Neural progenitor cell (in vitro differentiated cells): Measurements from ENCODE around the gene TMEM254. TPM values are rescaled to one million over a fixed set of nuclear protein-coding genes. Genes with fewer than 3 reads are reported as not detected.
"Not testable (repeated sequence)": the region's sequence is repeated elsewhere in the genome, so short reads cannot be mapped to it uniquely, and the experiment has no call there.

Source experiments
- DNase-seq: peaks from one replicate; pipeline ENCODE4 v3.0.0-alpha.2; 2016; ENCODE audit warnings: low spot score
- H2AFZ ChIP-seq: fragments of 200-600 bp; sonication (generic); replicated peaks from 2 replicates; pipeline ENCODE4 v1.6.1; 2016; ENCODE audit warnings: antibody characterized with exemption
- H3F3A ChIP-seq: fragments of 200-600 bp; sonication (generic); 2 replicates; pipeline ENCODE4 v1.6.1; 2016; ENCODE audit warnings: antibody characterized with exemption, low read depth
- H3K27ac ChIP-seq: fragments of 200-600 bp; sonication (generic); 2 replicates; pipeline ENCODE4 v1.5.1; 2016; ENCODE audit warnings: mild to moderate bottlenecking
- H3K27me3 ChIP-seq: fragments of 200-600 bp; sonication (generic); 2 replicates; pipeline ENCODE4 v1.6.1; 2016; ENCODE audit warnings: mild to moderate bottlenecking, moderate library complexity
- H3K36me3 ChIP-seq: fragments of 200-600 bp; sonication (generic); 2 replicates; pipeline ENCODE4 v1.5.1; 2016
- H3K4me1 ChIP-seq: fragments of 200-600 bp; sonication (generic); 2 replicates; pipeline ENCODE4 v1.6.1; 2016; ENCODE audit warnings: mixed run types
- H3K4me2 ChIP-seq: fragments of 200-600 bp; sonication (generic); 2 replicates; pipeline ENCODE4 v1.6.1; 2016
- H3K4me3 ChIP-seq: fragments of 200-600 bp; sonication (generic); 2 replicates; pipeline ENCODE4 v1.5.1; 2016
- H3K79me2 ChIP-seq: fragments of 200-600 bp; sonication (generic); 2 replicates; pipeline ENCODE4 v1.6.1; 2016; ENCODE audit warnings: low read depth
- H3K9ac ChIP-seq: fragments of 200-600 bp; sonication (generic); 2 replicates; pipeline ENCODE4 v1.6.1; 2016
- H3K9me3 ChIP-seq: fragments of 200-600 bp; sonication (generic); 2 replicates; pipeline ENCODE4 v1.5.1; 2016; ENCODE audit warnings: low read depth
- H4K20me1 ChIP-seq: fragments of 200-600 bp; sonication (generic); 2 replicates; pipeline ENCODE4 v1.6.1; 2016; ENCODE audit warnings: low read depth
- H3K27ac Mint-ChIP-seq: 3 replicates; pipeline ENCODE4 v1.8.0; 2021; ENCODE audit warnings: mixed read lengths
- H3K27me3 Mint-ChIP-seq: 2 replicates; pipeline ENCODE4 v1.8.0; 2022; ENCODE audit warnings: low read depth, mild to moderate bottlenecking, inconsistent platforms, moderate library complexity, mixed read lengths; ENCODE audit not compliant: insufficient read depth
- H3K36me3 Mint-ChIP-seq: 3 replicates; pipeline ENCODE4 v1.8.0; 2021; ENCODE audit warnings: mixed read lengths
- H3K4me1 Mint-ChIP-seq: 3 replicates; pipeline ENCODE4 v1.8.0; 2021; ENCODE audit warnings: mixed read lengths
- H3K4me3 Mint-ChIP-seq: 3 replicates; pipeline ENCODE4 v1.8.0; 2021; ENCODE audit warnings: mild to moderate bottlenecking, moderate library complexity, mixed read lengths
- H3K9me3 Mint-ChIP-seq: 3 replicates; pipeline ENCODE4 v1.8.0; 2020; ENCODE audit warnings: mixed read lengths
- CTCF ChIP-seq: fragments of 200-600 bp; sonication (generic); IDR thresholded peaks from 2 replicates; pipeline ENCODE4 v1.5.1; 2017; ENCODE audit warnings: antibody characterized with exemption, mild to moderate bottlenecking
- EZH2 ChIP-seq: fragments of 200-600 bp; sonication (generic); IDR thresholded peaks from 2 replicates; pipeline ENCODE4 v1.6.1; 2017; ENCODE audit warnings: antibody characterized with exemption, mild to moderate bottlenecking, moderate library complexity
- EZH2phosphoT487 ChIP-seq: fragments of 200-600 bp; sonication (generic); IDR thresholded peaks from 2 replicates; pipeline ENCODE4 v1.6.1; 2017; ENCODE audit warnings: antibody characterized with exemption
- total RNA-seq: library from RNA; depleted of rRNA; stranded (reverse); fragments of >200 nt; gene quantifications from 2 replicates; pipeline ENCODE4 v1.2.3, GENCODE V29; 2015; ENCODE audit warnings: low replicate concordance

Gene TMEM254
- total RNA-seq, 1 donor from 2014 or later: 34.6 TPM

DNA sequence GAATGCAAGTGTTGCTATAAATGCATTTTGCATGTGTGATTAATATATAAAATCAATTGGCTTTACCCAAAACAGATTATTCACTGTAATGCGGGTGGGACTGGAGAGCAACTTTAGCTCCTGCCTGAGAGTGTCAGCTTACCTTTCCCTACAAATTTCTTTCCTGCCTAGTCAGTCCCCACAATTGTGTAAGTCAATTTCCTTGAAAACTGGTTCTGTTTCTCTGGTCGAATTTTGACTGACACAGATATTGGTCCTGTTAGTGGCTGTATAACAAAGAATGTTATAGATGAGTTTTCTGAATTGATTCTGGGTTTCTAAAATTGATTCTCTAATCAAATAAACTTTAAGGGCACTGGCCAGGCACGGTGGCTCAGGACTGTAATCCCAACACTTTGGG is 43.0 kb upstream of the TMEM254 start:
- H3K36me3 ChIP-seq: not testable (repeated sequence)

DNA sequence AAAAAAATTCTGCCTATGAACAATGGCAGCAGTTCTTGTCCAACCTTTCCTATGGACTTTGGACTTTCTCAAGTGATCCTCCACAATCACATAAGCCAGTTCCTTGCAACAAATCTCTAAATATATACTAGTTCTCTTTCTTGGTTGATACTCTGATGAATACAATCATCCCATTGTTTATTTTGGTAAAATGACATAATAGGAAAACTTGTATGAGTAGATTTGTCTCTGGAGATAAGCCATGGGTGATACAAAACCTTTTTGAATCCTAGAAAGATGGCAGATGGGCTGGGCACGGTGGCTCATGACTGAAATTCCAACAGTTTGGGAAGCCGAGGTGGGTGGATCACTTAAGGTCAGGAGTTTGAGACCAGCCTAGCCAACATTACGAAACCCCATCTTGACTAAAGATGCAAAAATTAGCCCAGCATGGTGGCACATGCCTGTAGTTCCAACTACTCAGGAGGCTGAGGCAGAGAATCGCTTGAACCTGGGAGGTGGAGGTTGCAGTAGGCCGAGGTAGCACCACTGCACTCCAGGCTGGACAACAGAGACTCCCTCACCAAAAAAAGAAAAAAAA is 41.5 kb upstream of the TMEM254 start:
- H2AFZ ChIP-seq, H3F3A ChIP-seq, H3K4me3 Mint-ChIP-seq, H3K4me3 ChIP-seq, H3K27me3 ChIP-seq, H3K4me2 ChIP-seq, DNase-seq, H3K79me2 ChIP-seq, H3K27ac ChIP-seq, H3K4me1 Mint-ChIP-seq, H3K4me1 ChIP-seq, H4K20me1 ChIP-seq, H3K27ac Mint-ChIP-seq, H3K36me3 ChIP-seq, H3K9me3 ChIP-seq, H3K27me3 Mint-ChIP-seq, H3K9me3 Mint-ChIP-seq, H3K9ac ChIP-seq, H3K36me3 Mint-ChIP-seq: not testable (repeated sequence)

More for the DNA sequence above, 43.0 kb upstream of the TMEM254 start:
- not testable (repeated sequence) for H3K9ac ChIP-seq, H3K27ac ChIP-seq, H2AFZ ChIP-seq, H3K36me3 Mint-ChIP-seq, H3K27ac Mint-ChIP-seq, H3F3A ChIP-seq, H3K4me1 Mint-ChIP-seq, H3K79me2 ChIP-seq, H4K20me1 ChIP-seq, DNase-seq, H3K4me2 ChIP-seq, H3K4me3 Mint-ChIP-seq, H3K4me1 ChIP-seq, H3K27me3 Mint-ChIP-seq, H3K27me3 ChIP-seq, H3K9me3 ChIP-seq, H3K9me3 Mint-ChIP-seq, H3K4me3 ChIP-seq

DNA sequence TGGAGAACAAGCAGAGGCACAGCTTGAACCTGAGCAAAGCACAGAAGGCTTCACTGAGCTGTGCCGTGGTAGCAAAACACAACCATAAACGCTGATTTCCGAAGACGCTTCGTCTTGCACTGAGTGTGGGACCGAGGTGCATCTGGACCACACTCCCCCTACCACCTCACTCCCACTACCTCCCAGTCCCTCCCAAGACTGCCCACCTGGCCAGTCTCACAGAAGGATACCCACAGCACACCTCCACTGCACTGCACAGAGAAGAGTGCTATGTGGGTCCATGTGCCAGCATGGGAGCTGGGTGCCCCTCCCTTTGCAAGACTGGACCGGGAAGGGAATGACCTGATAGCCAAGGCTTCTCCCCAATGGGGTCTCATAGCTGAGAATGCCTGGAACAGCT is 40.2 kb upstream of the TMEM254 start:
- H3K4me2 ChIP-seq, H3K9me3 ChIP-seq, H4K20me1 ChIP-seq, H3K27ac ChIP-seq, H3K27ac Mint-ChIP-seq, H2AFZ ChIP-seq, H3K4me1 Mint-ChIP-seq, H3K79me2 ChIP-seq, H3K9me3 Mint-ChIP-seq, H3K4me3 Mint-ChIP-seq, H3K36me3 Mint-ChIP-seq, H3K4me1 ChIP-seq, H3K27me3 ChIP-seq, H3K36me3 ChIP-seq, H3K9ac ChIP-seq, H3K27me3 Mint-ChIP-seq, DNase-seq, H3F3A ChIP-seq, H3K4me3 ChIP-seq: not testable (repeated sequence)

DNA sequence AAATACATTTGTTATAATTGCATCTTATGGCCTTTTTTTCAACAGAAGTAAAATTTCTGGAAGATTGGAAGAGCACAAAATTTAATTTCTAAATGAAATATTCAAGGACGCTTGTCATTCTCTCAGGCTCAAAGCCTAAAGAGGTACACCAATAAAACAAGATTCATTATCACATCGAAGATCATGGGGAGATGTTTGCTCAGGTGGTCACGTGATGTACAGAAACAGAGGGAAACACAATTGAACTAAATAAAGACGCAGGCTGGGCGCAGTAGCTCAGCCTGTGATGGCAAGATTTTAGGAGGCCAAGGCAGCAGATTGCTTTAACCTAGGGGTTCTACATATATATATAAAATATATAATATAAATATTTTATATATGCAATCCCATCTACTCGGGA is 37.3 kb upstream of the TMEM254 start:
- H3K4me3 Mint-ChIP-seq: no peak overlapping the region
- no peak for DNase-seq
- H3K9me3 ChIP-seq: no peaks in the 10 kb centered on the region
- no peaks in the 10 kb centered on the region for H3K27me3 ChIP-seq
- no peaks in the 10 kb centered on the region for H3K79me2 ChIP-seq
- H3K9ac ChIP-seq: no peak overlapping the region
- no peaks in the 10 kb centered on the region for H3K36me3 Mint-ChIP-seq
- H4K20me1 ChIP-seq: no peaks in the 10 kb centered on the region
- no peaks in the 10 kb centered on the region for H3F3A ChIP-seq
- no peak overlapping the region for H3K27ac ChIP-seq
- H3K27ac Mint-ChIP-seq: no peak overlapping the region
- H3K4me1 Mint-ChIP-seq: peaks cover 8% of the 10 kb centered on the region
- no peaks in the 10 kb centered on the region for H3K4me1 ChIP-seq
- no peaks in the 10 kb centered on the region for H3K36me3 ChIP-seq
- H3K4me2 ChIP-seq: no peak overlapping the region
- H2AFZ ChIP-seq: no peak overlapping the region
- H3K9me3 Mint-ChIP-seq: no peaks in the 10 kb centered on the region
- no peak overlapping the region for H3K4me3 ChIP-seq
- peaks cover 3% of the 10 kb centered on the region for H3K27me3 Mint-ChIP-seq
- TF ChIP-seq CTCF (no peak), EZH2phosphoT487 (no peak), EZH2 (no peak)

GRCh38 chr10:80044935-80045334 is 33.5 kb upstream of the TMEM254 start:
- not testable (repeated sequence) for H3K9ac ChIP-seq, H3K27ac Mint-ChIP-seq, H3K27me3 Mint-ChIP-seq, H3K36me3 ChIP-seq, H3K27me3 ChIP-seq, H3K27ac ChIP-seq, H3K4me1 Mint-ChIP-seq, H3K9me3 Mint-ChIP-seq, H3K4me1 ChIP-seq, H3K36me3 Mint-ChIP-seq, H3K4me2 ChIP-seq, H3K79me2 ChIP-seq, H3K9me3 ChIP-seq, H3F3A ChIP-seq, H4K20me1 ChIP-seq, H3K4me3 ChIP-seq, H3K4me3 Mint-ChIP-seq
- TF ChIP-seq CTCF: peak; percentile 27
- DNase-seq: peak; percentile 33
- H2AFZ ChIP-seq: peak overlapping the region; percentile 72
